Fibroblast of lung (primary cell): ENCODE measurements around the gene SPINK5. TPM values are rescaled to one million over a fixed set of nuclear protein-coding genes. Genes with fewer than 3 reads are reported as not detected.
"Not testable (repeated sequence)": the region's sequence is repeated elsewhere in the genome, so short reads cannot be mapped to it uniquely, and the experiment has no call there.

Experiments
- DNase-seq, 2 donors: peaks; one replicate each; pipeline versions ENCODE4 v3.0.0 to v3.0.0-alpha.2; 2010; ENCODE audit warnings: low read depth in 2 of 2
- H2AFZ ChIP-seq: 2 replicates; pipeline ENCODE4 v1.5.1; 2012; ENCODE audit warnings: low read length, control low read depth, inconsistent platforms
- H3K27ac ChIP-seq: 2 replicates; pipeline ENCODE4 v1.5.1; 2011; ENCODE audit warnings: low read length, control low read depth; ENCODE audit not compliant: insufficient read depth
- H3K27me3 ChIP-seq: 2 replicates; pipeline ENCODE4 v1.5.1; 2011; ENCODE audit warnings: mild to moderate bottlenecking, low read length; ENCODE audit not compliant: control insufficient read depth, insufficient read depth
- H3K36me3 ChIP-seq: 2 replicates; pipeline ENCODE4 v1.5.1; 2011; ENCODE audit warnings: low read length; ENCODE audit not compliant: control insufficient read depth, insufficient read depth
- H3K4me1 ChIP-seq: 2 replicates; pipeline ENCODE4 v1.5.1; 2011; ENCODE audit warnings: low read length; ENCODE audit not compliant: control insufficient read depth, insufficient read depth; ENCODE audit errors: extremely low read depth
- H3K4me2 ChIP-seq: 2 replicates; pipeline ENCODE4 v1.5.1; 2011; ENCODE audit warnings: low read length, control low read depth; ENCODE audit not compliant: insufficient read depth; ENCODE audit errors: extremely low read depth
- H3K4me3 ChIP-seq, 4 experiments: fragments of 200-600 bp in 1 of 4; sonication (generic) in 1 of 4; replicated peaks in 1 of 4; 2 replicates each; pipeline ENCODE4 v1.5.1; 2011 to 2016; ENCODE audit warnings: low read length in 4 of 4, low read depth in 3 of 4, mild to moderate bottlenecking in 3 of 4, control low read depth in 2 of 4, inconsistent platforms in 1 of 4, mixed read lengths in 1 of 4; ENCODE audit not compliant: insufficient read depth in 1 of 4; ENCODE audit errors: control extremely low read depth in 1 of 4
- H3K79me2 ChIP-seq: 2 replicates; pipeline ENCODE4 v1.5.1; 2012; ENCODE audit warnings: mild to moderate bottlenecking, low read length, inconsistent platforms; ENCODE audit not compliant: control insufficient read depth, insufficient read depth
- H3K9ac ChIP-seq: 2 replicates; pipeline ENCODE4 v1.5.1; 2011; ENCODE audit warnings: mild to moderate bottlenecking, low read length, control low read depth; ENCODE audit not compliant: insufficient read depth
- H3K9me3 ChIP-seq: 2 replicates; pipeline ENCODE4 v1.5.1; 2012; ENCODE audit warnings: low read depth, low read length; ENCODE audit not compliant: control insufficient read depth, insufficient read depth
- H4K20me1 ChIP-seq: 2 replicates; pipeline ENCODE4 v1.5.1; 2011; ENCODE audit warnings: low read length; ENCODE audit not compliant: control insufficient read depth, insufficient read depth; ENCODE audit errors: extremely low read depth
- EZH2 ChIP-seq: IDR thresholded peaks from 2 replicates; pipeline ENCODE4 v1.5.1; 2012; ENCODE audit warnings: low read length, control low read depth, mild to moderate bottlenecking; ENCODE audit errors: missing control alignments
- polyA plus RNA-seq, 2 donors: library from polyadenylated mRNA; depleted of rRNA in 1 of 2; stranded (reverse) in 1 of 2; unstranded in 1 of 2; fragments of >200 nt; gene quantifications; 2 replicates each; pipeline ENCODE4 v1.2.1, GENCODE V29; 2011 to 2012; ENCODE audit warnings: missing spikeins in 1 of 2
- total RNA-seq: library from RNA; depleted of rRNA; stranded (reverse); fragments of >200 nt; gene quantifications from 2 replicates; pipeline ENCODE4 v1.2.1, GENCODE V29; 2014
- TF ChIP-seq, protein P1 (sequence below), 2 donors: IDR thresholded peaks in 1 of 2; conservative IDR thresholded peaks in 1 of 2; 1 replicate in 1 of 2; 2 replicates in 1 of 2; pipeline ENCODE4 v1.5.1; 2011 to 2012; ENCODE audit warnings: low read length in 2 of 2, control low read depth in 1 of 2, inconsistent platforms in 1 of 2, low read depth in 1 of 2, mild to moderate bottlenecking in 1 of 2

Gene SPINK5
- total and polyA plus RNA-seq, 2 donors (not counting 1 experiment from before 2014, with no cell fraction given), result not detected

DNA sequence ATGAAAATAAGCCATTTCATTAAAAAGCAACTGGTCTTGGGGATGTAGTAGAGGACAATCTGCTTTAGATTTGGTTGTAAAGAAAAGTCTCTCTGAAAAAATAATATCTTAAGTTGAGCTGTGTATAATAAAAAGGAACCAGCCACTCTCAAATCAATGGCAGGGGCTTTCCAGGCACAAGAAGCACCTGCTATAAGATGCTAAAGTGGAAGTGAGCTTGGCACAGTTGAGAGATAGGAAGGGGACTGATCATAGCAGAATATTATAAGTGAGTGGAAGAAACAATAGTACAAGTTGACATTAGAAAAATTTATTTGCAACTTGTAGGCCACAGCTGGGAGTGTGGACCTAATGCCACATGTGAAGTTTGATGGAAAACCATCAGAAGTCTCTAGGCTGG, 28.1 kb upstream of the SPINK5 start:
- no peak overlapping the region for H3K9ac ChIP-seq
- no peak overlapping the region for H3K27ac ChIP-seq
- H3K9me3 ChIP-seq, result no peaks in the 10 kb centered on the region
- no peak overlapping the region for H3K4me2 ChIP-seq
- no peaks in the 10 kb centered on the region for H3K36me3 ChIP-seq
- H3K4me3 ChIP-seq, result no peak overlapping the region
- TF ChIP-seq EZH2, result no peak
- TF ChIP-seq, protein P1, sequence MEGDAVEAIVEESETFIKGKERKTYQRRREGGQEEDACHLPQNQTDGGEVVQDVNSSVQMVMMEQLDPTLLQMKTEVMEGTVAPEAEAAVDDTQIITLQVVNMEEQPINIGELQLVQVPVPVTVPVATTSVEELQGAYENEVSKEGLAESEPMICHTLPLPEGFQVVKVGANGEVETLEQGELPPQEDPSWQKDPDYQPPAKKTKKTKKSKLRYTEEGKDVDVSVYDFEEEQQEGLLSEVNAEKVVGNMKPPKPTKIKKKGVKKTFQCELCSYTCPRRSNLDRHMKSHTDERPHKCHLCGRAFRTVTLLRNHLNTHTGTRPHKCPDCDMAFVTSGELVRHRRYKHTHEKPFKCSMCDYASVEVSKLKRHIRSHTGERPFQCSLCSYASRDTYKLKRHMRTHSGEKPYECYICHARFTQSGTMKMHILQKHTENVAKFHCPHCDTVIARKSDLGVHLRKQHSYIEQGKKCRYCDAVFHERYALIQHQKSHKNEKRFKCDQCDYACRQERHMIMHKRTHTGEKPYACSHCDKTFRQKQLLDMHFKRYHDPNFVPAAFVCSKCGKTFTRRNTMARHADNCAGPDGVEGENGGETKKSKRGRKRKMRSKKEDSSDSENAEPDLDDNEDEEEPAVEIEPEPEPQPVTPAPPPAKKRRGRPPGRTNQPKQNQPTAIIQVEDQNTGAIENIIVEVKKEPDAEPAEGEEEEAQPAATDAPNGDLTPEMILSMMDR (conservative IDR thresholded peaks at IDR 0.05 in 1 of 2, IDR thresholded peaks at IDR 0.05 in 1 of 2; ENCODE audit: low read depth in 1 of 2, low read length in 2 of 2), result no peak
- H3K79me2 ChIP-seq, result no peaks in the 10 kb centered on the region
- H3K27me3 ChIP-seq, result no peaks in the 10 kb centered on the region
- H4K20me1 ChIP-seq, result no peaks in the 10 kb centered on the region
- H2AFZ ChIP-seq, result no peak overlapping the region
- DNase-seq, result no peak
- H3K4me1 ChIP-seq, result no peaks in the 10 kb centered on the region

DNA sequence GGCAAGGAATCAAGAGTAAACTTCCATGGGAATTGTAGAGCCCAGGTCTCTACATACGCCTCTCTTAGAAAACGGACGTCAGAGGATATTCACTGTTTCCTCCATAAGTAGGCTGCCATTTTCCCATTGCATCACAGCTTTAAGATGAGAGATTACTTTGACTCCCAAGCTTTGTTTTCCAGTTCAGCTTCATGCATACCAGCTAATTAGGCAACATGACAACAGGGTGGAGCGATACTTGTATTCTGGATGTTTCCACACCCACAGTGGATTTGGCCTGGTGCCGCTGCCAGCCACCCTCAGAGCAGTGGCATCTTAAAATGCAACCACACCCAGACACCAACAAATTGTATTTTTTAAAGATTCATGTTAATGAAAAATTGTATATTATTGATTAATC, 20.9 kb upstream of the SPINK5 start:
- no peaks in the 10 kb centered on the region for H3K9me3 ChIP-seq
- H4K20me1 ChIP-seq, result no peaks in the 10 kb centered on the region
- no peak for DNase-seq
- no peaks in the 10 kb centered on the region for H3K27me3 ChIP-seq
- no peak overlapping the region for H2AFZ ChIP-seq
- no peaks in the 10 kb centered on the region for H3K79me2 ChIP-seq
- H3K9ac ChIP-seq, result no peak overlapping the region
- no peak overlapping the region for H3K27ac ChIP-seq
- no peak overlapping the region for H3K4me3 ChIP-seq
- TF ChIP-seq EZH2, result no peak
- TF ChIP-seq, protein P1 (conservative IDR thresholded peaks at IDR 0.05 in 1 of 2, IDR thresholded peaks at IDR 0.05 in 1 of 2; ENCODE audit: low read depth in 1 of 2, low read length in 2 of 2), result no peak
- no peak overlapping the region for H3K4me2 ChIP-seq
- H3K36me3 ChIP-seq, result no peaks in the 10 kb centered on the region
- H3K4me1 ChIP-seq, result no peaks in the 10 kb centered on the region

DNA sequence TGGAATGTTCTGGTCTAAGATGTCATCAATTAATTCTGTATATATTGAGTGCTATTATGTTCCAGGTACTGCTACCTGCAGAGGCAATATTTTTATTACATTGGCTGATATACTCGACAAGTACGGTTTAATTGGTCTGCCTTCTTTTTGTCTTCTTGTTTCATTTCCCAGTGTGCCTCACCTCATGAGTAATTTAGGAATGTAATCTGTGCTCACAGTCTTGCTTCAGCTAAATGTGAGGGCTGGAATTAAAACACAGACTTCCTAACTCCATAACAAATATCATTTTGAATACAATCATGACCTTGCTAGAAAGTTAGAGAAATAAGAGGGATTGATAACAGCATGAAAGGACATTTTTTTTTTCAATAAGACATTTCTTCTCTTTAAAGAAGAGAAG, 20.1 kb upstream of the SPINK5 start:
- Histone ChIP-seq H3K4me2 (no peak overlapping the region), H2AFZ (no peak overlapping the region), H3K4me1 (no peaks in the 10 kb centered on the region), H3K27ac (no peak overlapping the region), H3K79me2 (no peaks in the 10 kb centered on the region), H3K4me3 (no peak overlapping the region), H3K36me3 (no peaks in the 10 kb centered on the region), H3K27me3 (no peaks in the 10 kb centered on the region), H4K20me1 (no peaks in the 10 kb centered on the region), H3K9me3 (no peaks in the 10 kb centered on the region), H3K9ac (no peak overlapping the region)
- TF ChIP-seq EZH2, result no peak
- TF ChIP-seq, protein P1 (conservative IDR thresholded peaks at IDR 0.05 in 1 of 2, IDR thresholded peaks at IDR 0.05 in 1 of 2; ENCODE audit: low read depth in 1 of 2, low read length in 2 of 2), result no peak
- no peak for DNase-seq

DNA sequence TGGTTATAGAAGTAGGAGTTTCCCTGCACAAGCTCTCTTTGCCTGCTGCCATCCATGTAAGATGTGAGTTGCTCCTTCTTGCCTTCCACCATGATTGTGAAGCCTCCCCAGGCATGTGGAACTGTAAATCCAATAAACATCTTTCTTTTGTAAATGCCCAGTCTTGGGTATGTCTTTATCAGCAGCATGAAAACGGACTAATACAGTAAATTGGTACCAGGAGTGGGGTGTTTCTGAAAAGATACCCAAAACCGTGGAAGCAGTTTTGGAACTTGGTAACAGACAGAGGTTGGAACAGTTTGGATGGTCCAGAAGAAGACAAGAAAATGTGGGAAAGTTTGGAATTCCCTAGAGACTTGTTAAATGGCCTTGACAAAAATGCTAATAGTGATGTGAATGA, 8.6 kb upstream of the SPINK5 start:
- H3K4me2 ChIP-seq, H3K9ac ChIP-seq, H3K4me3 ChIP-seq, H3K9me3 ChIP-seq, H4K20me1 ChIP-seq, H2AFZ ChIP-seq, H3K36me3 ChIP-seq, H3K27me3 ChIP-seq, H3K4me1 ChIP-seq, H3K79me2 ChIP-seq, DNase-seq, H3K27ac ChIP-seq: not testable (repeated sequence)
